MM.1S (cell line): ENCODE results near the gene WEE1.

Experiments used
- DNase-seq: peaks from one replicate; pipeline ENCODE4 v3.0.0-alpha.2; 2015
- H2AFZ ChIP-seq: fragments of 300-600 bp; sonication (generic); 2 replicates; pipeline ENCODE4 v1.6.0; 2016; ENCODE audit warnings: antibody characterized with exemption, low read length
- H3F3A ChIP-seq: fragments of 300-600 bp; sonication (generic); 2 replicates; pipeline ENCODE4 v1.6.1; 2016; ENCODE audit warnings: mild to moderate bottlenecking, antibody characterized with exemption, low read length, moderate library complexity, mixed read lengths; ENCODE audit not compliant: insufficient read depth
- H3K27ac ChIP-seq: fragments of 300-600 bp; sonication (generic); 2 replicates; pipeline ENCODE4 v1.5.1; 2016; ENCODE audit warnings: mild to moderate bottlenecking, low read length
- H3K27me3 ChIP-seq: fragments of 300-600 bp; sonication (generic); replicated peaks from 2 replicates; pipeline ENCODE4 v1.6.0; 2016; ENCODE audit warnings: low read length; ENCODE audit not compliant: insufficient read depth
- H3K36me3 ChIP-seq: fragments of 300-600 bp; sonication (generic); replicated peaks from 2 replicates; pipeline ENCODE4 v1.6.1; 2016; ENCODE audit warnings: mild to moderate bottlenecking, low read length, mixed read lengths; ENCODE audit not compliant: insufficient read depth
- H3K4me1 ChIP-seq: fragments of 300-600 bp; sonication (generic); 2 replicates; pipeline ENCODE4 v1.6.1; 2016; ENCODE audit warnings: low read length, mixed read lengths
- H3K4me2 ChIP-seq: fragments of 300-600 bp; sonication (generic); 2 replicates; pipeline ENCODE4 v1.6.0; 2016; ENCODE audit warnings: low read depth, low read length
- H3K4me3 ChIP-seq: fragments of 300-600 bp; sonication (generic); 2 replicates; pipeline ENCODE4 v1.5.1; 2016; ENCODE audit warnings: low read length, mixed read lengths
- H3K79me2 ChIP-seq: fragments of 300-600 bp; sonication (generic); 2 replicates; pipeline ENCODE4 v1.6.1; 2016; ENCODE audit warnings: mixed run types, low read length, mixed read lengths
- H3K9ac ChIP-seq: fragments of 300-600 bp; sonication (generic); 2 replicates; pipeline ENCODE4 v1.6.1; 2016; ENCODE audit warnings: low read length, mixed read lengths
- H3K9me2 ChIP-seq: fragments of 300-600 bp; sonication (generic); replicated peaks from 2 replicates; pipeline ENCODE4 v1.6.1; 2016; ENCODE audit warnings: mild to moderate bottlenecking, low read length, mixed read lengths; ENCODE audit not compliant: insufficient read depth
- H3K9me3 ChIP-seq: fragments of 300-600 bp; sonication (generic); replicated peaks from 2 replicates; pipeline ENCODE4 v1.6.1; 2016; ENCODE audit warnings: mild to moderate bottlenecking, low read length, mixed read lengths; ENCODE audit not compliant: insufficient read depth
- H4K20me1 ChIP-seq: fragments of 300-600 bp; sonication (generic); 2 replicates; pipeline ENCODE4 v1.6.1; 2016; ENCODE audit warnings: mild to moderate bottlenecking, low read length, moderate library complexity, mixed read lengths; ENCODE audit not compliant: insufficient read depth
- EZH2 ChIP-seq: fragments of 300-600 bp; sonication (generic); optimal IDR thresholded peaks from 2 replicates; pipeline ENCODE3; 2017; ENCODE audit warnings: low read depth, mild to moderate bottlenecking, antibody characterized with exemption, low read length, mixed read lengths
- EZH2phosphoT487 ChIP-seq: fragments of 300-600 bp; sonication (generic); IDR thresholded peaks from 2 replicates; pipeline ENCODE4 v1.6.1; 2018; ENCODE audit warnings: antibody characterized with exemption, low read length
- TF ChIP-seq, protein P1 (sequence below): fragments of 300-600 bp; sonication (generic); IDR thresholded peaks from 2 replicates; pipeline ENCODE4 v1.5.1; 2016; ENCODE audit warnings: antibody characterized with exemption, low read length, mixed read lengths

Gene WEE1

DNA sequence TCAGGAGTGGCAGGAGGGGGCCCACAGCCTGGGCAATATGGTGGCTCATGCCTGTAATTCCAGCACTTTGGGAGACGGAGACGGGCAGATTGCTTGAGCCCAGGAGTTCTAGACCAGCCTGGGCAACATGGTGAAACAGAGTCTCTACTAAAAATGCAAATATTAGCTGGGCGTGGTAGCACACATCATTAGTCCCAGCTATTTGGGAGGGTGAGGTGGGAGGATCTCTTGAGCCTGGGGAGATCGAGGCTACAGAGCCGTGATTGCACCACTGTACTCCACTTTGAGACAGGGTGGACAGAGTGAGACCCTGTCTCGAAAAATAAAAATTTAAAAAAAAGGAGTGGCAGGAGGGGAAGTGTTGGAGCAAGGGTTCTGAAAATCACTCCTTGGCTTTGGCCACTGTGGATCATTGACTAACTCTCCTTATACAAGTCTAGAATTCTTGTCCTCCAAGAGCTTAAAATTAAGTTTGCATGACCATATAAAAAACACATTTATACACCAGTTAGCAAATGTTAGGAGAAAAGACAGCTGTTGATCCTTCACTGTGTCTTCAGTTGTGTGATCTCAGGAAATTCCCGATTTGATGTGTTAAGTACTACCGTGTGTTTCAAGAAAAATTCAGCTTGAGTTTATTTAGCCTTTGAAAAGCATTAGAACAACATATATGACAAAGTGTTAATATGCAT lies 2.3 kb upstream of the WEE1 start:
- H3K9me2 ChIP-seq, result no peaks in the 10 kb centered on the region
- H3K4me2 ChIP-seq, result no peak overlapping the region
- 0 out of 2 replicates have a peak, but pooled peaks cover 5% of the 10 kb centered on the region for H4K20me1 ChIP-seq
- H3K9me3 ChIP-seq, result no peaks in the 10 kb centered on the region
- TF ChIP-seq EZH2phosphoT487 (no peak), EZH2 (no peak)
- TF ChIP-seq, protein P1, sequence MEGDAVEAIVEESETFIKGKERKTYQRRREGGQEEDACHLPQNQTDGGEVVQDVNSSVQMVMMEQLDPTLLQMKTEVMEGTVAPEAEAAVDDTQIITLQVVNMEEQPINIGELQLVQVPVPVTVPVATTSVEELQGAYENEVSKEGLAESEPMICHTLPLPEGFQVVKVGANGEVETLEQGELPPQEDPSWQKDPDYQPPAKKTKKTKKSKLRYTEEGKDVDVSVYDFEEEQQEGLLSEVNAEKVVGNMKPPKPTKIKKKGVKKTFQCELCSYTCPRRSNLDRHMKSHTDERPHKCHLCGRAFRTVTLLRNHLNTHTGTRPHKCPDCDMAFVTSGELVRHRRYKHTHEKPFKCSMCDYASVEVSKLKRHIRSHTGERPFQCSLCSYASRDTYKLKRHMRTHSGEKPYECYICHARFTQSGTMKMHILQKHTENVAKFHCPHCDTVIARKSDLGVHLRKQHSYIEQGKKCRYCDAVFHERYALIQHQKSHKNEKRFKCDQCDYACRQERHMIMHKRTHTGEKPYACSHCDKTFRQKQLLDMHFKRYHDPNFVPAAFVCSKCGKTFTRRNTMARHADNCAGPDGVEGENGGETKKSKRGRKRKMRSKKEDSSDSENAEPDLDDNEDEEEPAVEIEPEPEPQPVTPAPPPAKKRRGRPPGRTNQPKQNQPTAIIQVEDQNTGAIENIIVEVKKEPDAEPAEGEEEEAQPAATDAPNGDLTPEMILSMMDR, result no peak
- H3K79me2 ChIP-seq, result peaks cover 24% of the 10 kb centered on the region
- H3F3A ChIP-seq, result peaks cover 35% of the 10 kb centered on the region
- H2AFZ ChIP-seq, result no peak overlapping the region
- H3K9ac ChIP-seq, result no peak overlapping the region
- H3K4me3 ChIP-seq, result no peak overlapping the region
- no peak overlapping the region for H3K27ac ChIP-seq
- H3K27me3 ChIP-seq, result no peaks in the 10 kb centered on the region
- peaks cover 29% of the 10 kb centered on the region for H3K4me1 ChIP-seq
- DNase-seq, result no peak
- H3K36me3 ChIP-seq, result peaks cover 3% of the 10 kb centered on the region; the same call in 1 of the 2 replicates

DNA sequence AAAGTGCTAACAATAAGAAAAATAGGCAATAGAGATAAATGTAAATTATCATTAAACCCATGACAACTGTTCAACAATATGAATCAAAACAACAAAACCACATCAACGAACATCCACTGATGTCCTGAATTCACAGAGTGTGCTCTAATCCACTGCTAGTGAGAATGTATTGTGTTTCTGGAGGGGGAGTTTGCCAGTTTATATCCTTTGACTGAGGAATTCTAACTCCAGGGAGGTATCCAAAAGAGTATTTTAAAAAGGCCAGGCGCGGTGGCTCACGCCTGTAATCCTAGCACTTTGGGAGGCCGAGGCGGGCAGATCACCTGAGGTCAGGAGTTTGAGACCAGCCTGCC lies 1.7 kb upstream of the WEE1 start:
- TF ChIP-seq EZH2 (no peak), EZH2phosphoT487 (no peak)
- TF ChIP-seq, protein P1, result no peak
- DNase-seq, result no peak
- Histone ChIP-seq H3K9me3 (no peaks in the 10 kb centered on the region), H3K4me3 (no peak overlapping the region), H3K36me3 (peaks cover 5% of the 10 kb centered on the region; the same call in 1 of the 2 replicates), H3K9me2 (no peaks in the 10 kb centered on the region), H3K4me2 (no peak overlapping the region), H3K4me1 (peaks cover 29% of the 10 kb centered on the region), H3K27me3 (no peaks in the 10 kb centered on the region), H3K9ac (no peak overlapping the region), H2AFZ (no peak overlapping the region), H3K27ac (no peak overlapping the region), H3F3A (peaks cover 38% of the 10 kb centered on the region), H3K79me2 (peaks cover 29% of the 10 kb centered on the region), H4K20me1 (0 out of 2 replicates have a peak, but pooled peaks cover 5% of the 10 kb centered on the region)

DNA sequence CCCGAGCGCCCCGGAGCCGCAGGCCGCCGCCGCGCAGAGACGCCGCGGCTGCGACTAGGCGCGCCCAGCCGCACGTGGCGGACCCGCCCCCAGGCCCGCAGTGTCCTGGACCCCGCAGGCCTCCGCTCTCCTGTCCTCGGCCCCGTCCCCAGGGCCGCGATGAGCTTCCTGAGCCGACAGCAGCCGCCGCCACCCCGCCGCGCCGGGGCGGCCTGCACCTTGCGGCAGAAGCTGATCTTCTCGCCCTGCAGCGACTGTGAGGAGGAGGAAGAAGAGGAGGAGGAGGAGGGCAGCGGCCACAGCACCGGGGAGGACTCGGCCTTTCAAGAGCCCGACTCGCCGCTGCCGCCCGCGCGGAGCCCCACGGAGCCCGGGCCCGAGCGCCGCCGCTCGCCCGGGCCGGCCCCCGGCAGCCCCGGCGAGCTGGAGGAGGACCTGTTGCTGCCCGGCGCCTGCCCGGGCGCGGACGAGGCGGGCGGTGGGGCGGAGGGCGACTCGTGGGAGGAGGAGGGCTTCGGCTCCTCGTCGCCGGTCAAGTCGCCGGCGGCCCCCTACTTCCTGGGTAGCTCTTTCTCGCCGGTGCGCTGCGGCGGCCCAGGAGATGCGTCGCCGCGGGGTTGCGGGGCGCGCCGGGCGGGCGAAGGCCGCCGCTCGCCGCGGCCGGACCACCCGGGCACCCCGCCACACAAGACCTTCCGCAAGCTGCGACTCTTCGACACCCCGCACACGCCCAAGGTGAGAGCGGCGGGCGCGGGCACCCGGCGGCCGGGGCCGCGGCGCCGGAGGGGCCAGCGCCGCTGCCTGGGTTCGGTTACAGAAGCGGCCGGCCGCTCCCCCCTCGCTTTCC lies 528 bp downstream of the WEE1 start:
- 0 out of 2 replicates have a peak, but pooled peaks cover 8% of the 10 kb centered on the region for H4K20me1 ChIP-seq
- H3K9me3 ChIP-seq, result no peaks in the 10 kb centered on the region
- peak; percentile 42 for DNase-seq
- H3K9ac ChIP-seq, result peak overlapping the region; percentile 90
- peak overlapping the region; percentile 85 for H3K4me2 ChIP-seq
- no peaks in the 10 kb centered on the region for H3K27me3 ChIP-seq
- peak overlapping the region; percentile 84 for H3K4me3 ChIP-seq
- peaks cover 7% of the 10 kb centered on the region; the same call in 1 of the 2 replicates for H3K36me3 ChIP-seq
- H3K79me2 ChIP-seq, result peaks cover 49% of the 10 kb centered on the region
- TF ChIP-seq EZH2 (no peak), EZH2phosphoT487 (no peak)
- TF ChIP-seq, protein P1, result no peak
- H3K4me1 ChIP-seq, result peaks cover 36% of the 10 kb centered on the region
- no peak overlapping the region for H2AFZ ChIP-seq
- no peaks in the 10 kb centered on the region for H3K9me2 ChIP-seq
- peak overlapping the region; percentile 75; the same call in 1 of the 2 replicates for H3K27ac ChIP-seq
- H3F3A ChIP-seq, result peaks cover 46% of the 10 kb centered on the region
